ENCODE results near the gene HDDC3.
A peak's percentile ranks its signal among the peaks of the same experiment; 100 is the strongest.

The HDDC3 gene

GRCh38 chr15:90889736-90890456 lies 42.5 kb downstream of the HDDC3 start:
- DNase-seq: no peak

DNA sequence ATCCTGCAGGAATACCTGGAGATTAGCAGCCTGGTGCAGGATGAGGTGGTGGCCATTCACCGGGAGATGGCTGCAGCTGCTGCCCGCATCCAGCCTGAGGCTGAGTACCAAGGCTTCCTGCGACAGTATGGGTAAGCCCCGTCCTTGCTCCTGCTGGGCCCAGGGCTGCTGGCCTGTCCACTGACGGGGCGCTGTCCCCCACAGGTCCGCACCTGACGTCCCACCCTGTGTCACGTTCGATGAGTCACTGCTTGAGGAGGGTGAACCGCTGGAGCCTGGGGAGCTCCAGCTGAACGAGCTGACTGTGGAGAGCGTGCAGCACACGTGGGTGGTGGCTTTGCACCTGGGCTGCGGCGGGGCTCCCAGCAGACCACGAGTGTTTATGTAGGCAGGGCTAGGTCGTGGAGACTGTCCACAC lies 43.0 kb downstream of the HDDC3 start:
- no peak for DNase-seq

- no peak for DNase-seq
Measured at GRCh38 chr15:90887037-90887481, 45.3 kb downstream of the HDDC3 start.

GRCh38 chr15:90886291-90886614 lies 46.1 kb downstream of the HDDC3 start:
- DNase-seq: no peak

DNA sequence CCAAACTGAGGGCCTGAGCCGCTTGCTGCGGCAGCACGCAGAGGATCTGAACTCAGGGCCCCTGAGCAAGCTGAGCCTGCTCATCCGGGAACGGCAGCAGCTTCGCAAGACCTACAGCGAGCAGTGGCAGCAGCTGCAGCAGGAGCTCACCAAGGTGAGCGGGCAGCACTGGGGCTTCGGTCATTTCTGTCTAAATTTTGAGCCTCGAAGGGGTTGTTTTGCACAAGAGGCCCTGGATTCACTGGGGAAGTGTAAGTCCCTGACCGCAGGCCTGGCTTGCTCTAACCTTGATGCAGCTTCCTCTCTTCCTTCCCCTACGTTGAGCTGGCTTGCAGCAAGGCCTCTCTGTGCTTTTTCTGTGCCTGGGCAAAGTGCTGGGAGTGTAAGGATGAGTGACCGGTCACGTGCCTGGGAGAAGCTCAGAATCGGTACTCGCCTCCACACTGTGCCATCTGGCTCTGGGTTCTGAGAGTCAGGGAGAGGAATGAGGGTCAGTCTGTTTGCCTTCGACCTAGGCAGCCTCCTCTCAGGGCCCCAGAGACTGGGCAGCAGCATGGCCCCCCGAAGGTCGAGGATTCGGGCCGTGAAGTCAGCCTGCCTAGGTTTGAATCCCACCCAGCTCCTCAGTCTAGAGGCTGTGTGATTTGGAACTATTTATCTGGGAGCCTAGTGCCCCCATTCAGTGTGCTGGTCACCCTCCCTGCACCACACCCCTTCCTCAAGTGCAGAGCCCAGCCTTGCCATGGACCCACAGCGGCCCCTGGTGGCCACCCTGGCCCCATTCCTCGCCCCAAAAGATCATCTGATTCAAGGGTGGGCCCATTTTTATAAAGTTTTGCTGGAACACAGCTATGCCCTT lies 46.7 kb downstream of the HDDC3 start:
- DNase-seq: peak; percentile 57

GRCh38 chr15:90884719-90885431 lies 47.5 kb downstream of the HDDC3 start:
- DNase-seq: no peak

DNA sequence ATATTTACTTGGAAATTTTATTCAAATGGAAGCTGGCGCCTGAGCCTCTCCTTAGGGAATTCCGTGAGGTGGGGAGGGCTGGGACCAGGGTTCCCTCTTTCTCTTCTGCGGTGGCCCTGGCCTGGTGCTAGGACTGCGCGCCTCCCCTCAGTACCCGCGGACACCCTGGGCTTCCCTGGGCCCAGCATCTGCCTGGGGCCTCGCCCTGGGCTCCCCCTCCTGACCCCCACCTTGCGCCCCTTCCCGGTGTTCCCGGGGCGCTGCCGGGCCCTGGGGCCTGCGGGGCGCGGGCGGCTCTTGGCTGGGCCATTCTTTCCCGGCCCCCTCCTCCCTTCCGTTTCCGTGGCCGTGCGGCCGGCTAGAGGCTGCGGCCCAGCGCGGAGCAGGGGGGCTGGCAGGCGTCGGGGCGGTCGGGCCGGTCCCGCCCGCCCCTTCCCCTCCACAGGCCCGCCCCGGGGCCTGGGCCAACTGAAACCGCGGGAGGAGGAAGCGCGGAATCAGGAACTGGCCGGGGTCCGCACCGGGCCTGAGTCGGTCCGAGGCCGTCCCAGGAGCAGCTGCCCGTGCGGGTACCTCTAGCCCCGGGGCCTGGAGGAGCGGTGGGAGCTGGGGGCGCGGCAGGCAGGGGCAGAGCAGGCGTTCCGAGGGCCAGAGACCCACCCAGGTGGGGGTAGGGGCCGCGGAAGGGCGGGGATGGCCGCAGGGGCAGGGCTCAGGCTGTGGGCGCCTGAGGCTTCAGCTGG lies 48.2 kb downstream of the HDDC3 start, which contains the start of gene FES:
FES (plus strand) TSS at position 529 of the 743 bp plus-strand sequence. CDS start 542 bp downstream, outside the sequence.
- DNase-seq: peak; percentile 18

- no peak for DNase-seq
Measured at GRCh38 chr15:90883526-90883975, 48.8 kb downstream of the HDDC3 start.

DNA sequence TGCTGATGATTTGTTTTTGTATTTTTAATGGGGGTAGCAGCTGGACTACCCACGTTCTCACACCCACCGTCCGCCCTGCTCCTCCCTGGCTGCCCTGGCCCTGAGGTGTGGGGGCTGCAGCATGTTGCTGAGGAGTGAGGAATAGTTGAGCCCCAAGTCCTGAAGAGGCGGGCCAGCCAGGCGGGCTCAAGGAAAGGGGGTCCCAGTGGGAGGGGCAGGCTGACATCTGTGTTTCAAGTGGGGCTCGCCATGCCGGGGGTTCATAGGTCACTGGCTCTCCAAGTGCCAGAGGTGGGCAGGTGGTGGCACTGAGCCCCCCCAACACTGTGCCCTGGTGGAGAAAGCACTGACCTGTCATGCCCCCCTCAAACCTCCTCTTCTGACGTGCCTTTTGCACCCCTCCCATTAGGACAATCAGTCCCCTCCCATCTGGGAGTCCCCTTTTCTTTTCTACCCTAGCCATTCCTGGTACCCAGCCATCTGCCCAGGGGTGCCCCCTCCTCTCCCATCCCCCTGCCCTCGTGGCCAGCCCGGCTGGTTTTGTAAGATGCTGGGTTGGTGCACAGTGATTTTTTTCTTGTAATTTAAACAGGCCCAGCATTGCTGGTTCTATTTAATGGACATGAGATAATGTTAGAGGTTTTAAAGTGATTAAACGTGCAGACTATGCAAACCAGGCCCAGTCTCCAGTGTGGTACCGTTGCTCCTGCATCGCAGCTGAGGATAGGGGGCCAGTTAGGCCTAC lies 49.4 kb downstream of the HDDC3 start:
- no peak for DNase-seq

DNA sequence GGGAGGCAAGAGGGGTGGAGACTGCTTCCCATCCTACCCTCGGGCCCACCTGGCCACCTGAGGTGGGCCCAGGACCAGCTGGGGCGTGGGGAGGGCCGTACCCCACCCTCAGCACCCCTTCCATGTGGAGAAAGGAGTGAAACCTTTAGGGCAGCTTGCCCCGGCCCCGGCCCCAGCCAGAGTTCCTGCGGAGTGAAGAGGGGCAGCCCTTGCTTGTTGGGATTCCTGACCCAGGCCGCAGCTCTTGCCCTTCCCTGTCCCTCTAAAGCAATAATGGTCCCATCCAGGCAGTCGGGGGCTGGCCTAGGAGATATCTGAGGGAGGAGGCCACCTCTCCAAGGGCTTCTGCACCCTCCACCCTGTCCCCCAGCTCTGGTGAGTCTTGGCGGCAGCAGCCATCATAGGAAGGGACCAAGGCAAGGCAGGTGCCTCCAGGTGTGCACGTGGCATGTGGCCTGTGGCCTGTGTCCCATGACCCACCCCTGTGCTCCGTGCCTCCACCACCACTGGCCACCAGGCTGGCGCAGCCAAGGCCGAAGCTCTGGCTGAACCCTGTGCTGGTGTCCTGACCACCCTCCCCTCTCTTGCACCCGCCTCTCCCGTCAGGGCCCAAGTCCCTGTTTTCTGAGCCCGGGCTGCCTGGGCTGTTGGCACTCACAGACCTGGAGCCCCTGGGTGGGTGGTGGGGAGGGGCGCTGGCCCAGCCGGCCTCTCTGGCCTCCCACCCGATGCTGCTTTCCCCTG lies 50.2 kb downstream of the HDDC3 start:
- no peak for DNase-seq

DNA sequence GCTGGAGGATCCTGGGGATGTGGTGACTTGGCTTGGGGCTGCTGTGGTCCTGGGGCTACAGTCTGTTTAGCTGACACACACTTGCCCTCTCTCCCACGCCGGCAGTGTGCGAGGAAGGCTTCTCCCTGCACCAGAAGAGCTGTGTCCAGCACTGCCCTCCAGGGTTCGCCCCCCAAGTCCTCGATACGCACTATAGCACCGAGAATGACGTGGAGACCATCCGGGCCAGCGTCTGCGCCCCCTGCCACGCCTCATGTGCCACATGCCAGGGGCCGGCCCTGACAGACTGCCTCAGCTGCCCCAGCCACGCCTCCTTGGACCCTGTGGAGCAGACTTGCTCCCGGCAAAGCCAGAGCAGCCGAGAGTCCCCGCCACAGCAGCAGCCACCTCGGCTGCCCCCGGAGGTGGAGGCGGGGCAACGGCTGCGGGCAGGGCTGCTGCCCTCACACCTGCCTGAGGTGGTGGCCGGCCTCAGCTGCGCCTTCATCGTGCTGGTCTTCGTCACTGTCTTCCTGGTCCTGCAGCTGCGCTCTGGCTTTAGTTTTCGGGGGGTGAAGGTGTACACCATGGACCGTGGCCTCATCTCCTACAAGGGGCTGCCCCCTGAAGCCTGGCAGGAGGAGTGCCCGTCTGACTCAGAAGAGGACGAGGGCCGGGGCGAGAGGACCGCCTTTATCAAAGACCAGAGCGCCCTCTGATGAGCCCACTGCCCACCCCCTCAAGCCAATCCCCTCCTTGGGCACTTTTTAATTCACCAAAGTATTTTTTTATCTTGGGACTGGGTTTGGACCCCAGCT lies 51.0 kb downstream of the HDDC3 start:
- no peak for DNase-seq

DNA sequence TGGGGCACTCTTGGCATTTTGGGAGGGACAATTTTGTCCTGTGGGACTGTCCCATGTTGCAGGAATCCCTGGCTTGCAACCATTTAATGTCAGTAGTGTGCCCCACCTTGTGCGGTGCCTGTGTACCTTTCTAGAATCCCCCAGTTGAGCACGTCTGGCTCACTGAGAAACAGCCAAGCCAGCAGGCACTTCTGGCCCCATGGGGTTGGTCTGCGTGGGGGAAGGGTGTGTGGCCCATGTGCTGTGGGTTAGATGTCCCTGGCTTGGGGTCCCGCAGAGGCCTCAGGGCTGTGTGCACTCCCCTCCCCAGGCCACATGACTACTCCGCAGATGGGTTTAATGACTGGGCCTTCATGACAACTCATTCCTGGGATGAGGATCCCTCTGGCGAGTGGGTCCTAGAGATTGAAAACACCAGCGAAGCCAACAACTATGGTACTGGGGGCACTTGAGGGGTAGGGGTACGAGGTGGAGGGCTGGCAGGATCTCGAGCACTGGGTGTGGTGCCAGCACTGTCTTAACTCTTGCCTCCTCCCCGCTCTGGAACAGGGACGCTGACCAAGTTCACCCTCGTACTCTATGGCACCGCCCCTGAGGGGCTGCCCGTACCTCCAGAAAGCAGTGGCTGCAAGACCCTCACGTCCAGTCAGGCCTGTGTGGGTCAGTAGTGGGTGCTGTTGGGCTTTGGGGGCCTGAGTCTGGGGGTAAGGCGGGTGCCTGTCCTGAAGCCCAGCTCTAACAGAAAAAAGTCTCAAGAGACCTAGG lies 51.8 kb downstream of the HDDC3 start:
- DNase-seq: no peak
